GM21515 (cell line): ENCODE results near the gene BSN.
A peak's percentile ranks its signal among the peaks of the same experiment; 100 is the strongest.

Experiments
- ATAC-seq: cut with Tn5 transposase; IDR thresholded peaks from one replicate; pipeline ENCODE4 v1.9.1; 2021; ENCODE audit not compliant: unreplicated experiment

Gene BSN

GRCh38 chr3:49553692-49554632, at the start of gene BSN:
BSN (plus strand) TSS chr3:49554477; CDS start chr3:49554603, 126 bp downstream.
- ATAC-seq = peak; percentile 69

DNA sequence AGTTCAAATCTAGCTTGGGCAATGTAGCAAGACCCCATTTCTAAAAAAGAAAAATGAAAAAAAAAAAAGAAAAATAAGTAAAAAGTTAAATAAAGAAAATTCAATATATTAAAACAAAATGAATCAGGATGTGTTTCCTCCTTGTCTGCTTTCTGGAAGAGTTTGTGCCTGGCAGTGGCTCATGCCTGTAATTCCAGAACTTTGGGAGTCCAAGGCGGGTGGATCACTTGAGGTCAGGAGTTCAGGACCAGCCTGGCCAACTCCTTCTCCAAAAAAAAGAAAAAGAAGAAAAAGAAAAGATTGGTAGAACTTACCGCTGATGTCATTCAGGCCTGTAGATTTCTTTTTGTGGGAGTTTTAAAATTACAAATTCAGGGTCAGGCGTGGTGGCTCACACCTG, 47.4 kb upstream of the BSN start:
- no peak for ATAC-seq

DNA sequence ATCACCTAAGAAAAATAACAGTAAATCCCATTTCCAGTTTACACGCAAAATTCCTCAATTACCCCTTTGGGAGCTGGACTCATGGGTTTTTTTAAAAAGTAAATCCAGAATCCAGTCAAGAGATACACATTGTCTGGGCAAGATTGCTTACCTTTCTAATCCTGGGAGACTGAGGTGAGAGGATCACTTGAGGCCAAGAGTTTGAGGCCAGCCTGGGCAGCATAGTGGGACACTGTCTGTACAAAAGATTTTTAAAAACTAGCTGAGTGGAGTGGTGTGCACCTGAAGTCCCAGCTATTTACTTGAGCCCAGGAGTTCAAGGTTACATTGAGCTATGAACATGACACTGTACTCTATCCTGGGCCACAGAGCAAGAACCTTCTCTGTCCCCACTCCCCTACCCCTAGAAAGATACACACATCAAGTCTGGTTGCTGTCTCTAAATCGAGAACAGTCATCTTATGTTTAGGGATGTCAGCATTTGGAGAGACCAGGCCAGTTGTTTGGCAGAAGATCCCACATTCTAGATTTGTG, 45.2 kb upstream of the BSN start:
- ATAC-seq = no peak

DNA sequence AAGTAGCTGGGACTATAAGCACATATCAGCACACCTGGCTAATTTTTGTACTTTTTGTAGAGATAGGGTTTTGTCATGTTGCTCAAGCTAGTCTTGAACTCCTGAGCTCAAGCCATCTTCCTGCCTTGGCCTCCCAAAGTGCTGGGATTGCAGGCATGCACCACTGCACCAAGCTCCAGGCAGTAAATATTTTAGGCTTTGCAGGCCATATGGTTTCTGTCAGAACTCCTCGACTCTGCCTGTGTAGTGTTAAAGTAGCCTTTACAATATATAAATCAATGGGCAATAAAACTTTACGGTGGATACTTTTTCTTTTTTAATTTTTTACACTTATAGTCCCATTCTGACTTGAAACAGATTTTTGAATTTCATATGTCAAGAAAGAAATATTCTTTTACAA, 42.6 kb upstream of the BSN start:
- ATAC-seq = no peak

- no peak for ATAC-seq
Observed at GRCh38 chr3:49512781-49513355, 41.4 kb upstream of the BSN start.

GRCh38 chr3:49513494-49514124, 40.7 kb upstream of the BSN start:
- ATAC-seq = no peak

- ATAC-seq = no peak
Observed at GRCh38 chr3:49518016-49518415, 36.3 kb upstream of the BSN start.

DNA sequence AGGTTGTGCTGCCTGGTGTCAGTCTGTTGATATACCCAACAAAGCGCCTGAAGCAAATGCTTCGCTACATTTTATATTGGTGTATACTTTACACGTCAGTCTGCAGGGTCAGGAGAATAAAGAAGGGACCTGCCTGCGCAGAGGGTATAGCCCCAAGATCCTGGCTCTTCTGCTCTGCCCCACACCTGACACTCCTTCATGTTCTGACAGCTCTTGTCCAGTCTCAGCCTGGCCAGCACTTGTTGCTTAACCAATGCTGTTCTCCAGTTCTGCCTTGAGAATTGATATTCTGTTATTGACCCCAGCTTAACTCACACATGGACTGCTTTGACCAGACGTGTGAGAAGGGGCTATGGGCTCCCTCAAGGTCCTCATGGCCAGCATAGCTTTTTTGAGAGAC, 35.8 kb upstream of the BSN start:
- no peak for ATAC-seq

GRCh38 chr3:49519296-49519695, 35.0 kb upstream of the BSN start:
- ATAC-seq = no peak

DNA sequence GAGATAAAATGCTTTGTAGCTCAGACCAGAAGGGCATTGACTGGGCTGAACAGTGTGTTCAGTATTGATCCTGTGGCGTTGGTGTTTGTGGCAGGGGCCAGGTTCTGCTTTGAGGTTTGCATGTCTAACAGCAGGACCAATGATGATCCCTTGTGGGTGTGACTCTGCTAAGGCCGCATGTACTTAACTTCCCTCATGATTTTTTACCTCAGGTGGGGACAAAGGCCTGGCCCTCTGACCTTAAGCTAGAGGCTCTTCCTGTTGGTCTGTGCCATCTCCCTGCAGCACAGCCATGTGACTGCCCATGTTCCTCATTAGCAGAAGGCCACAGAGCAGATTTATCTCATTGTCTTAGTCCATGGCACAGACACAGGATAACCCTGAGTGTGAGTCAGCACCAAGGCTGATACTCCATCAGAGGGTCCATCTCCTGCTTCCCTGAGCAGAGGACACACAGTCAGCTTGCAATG, 34.3 kb upstream of the BSN start:
- no peak for ATAC-seq

GRCh38 chr3:49523756-49524747, 30.2 kb upstream of the BSN start:
- no peak for ATAC-seq

GRCh38 chr3:49529567-49529966, 24.7 kb upstream of the BSN start:
- no peak for ATAC-seq

DNA sequence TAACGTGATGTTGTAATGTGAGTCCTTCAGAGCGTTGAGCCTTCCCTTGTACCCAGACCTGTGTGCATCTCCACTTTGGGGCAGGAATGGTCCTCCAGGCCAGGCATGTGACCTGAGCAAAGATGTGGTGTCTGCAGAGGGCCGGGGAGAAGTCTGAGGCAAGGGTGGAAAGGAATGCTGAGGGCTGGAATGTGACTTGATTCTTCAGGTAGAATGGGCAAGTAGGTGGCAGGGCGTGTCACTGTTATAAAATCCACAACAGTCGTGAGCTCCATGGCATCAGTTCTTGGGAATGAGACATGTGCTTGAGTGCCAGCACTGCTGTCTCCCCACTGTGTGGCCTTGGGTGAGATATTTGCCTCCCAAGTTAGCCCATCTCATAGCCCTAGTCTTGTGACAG, 24.0 kb upstream of the BSN start:
- ATAC-seq = no peak

DNA sequence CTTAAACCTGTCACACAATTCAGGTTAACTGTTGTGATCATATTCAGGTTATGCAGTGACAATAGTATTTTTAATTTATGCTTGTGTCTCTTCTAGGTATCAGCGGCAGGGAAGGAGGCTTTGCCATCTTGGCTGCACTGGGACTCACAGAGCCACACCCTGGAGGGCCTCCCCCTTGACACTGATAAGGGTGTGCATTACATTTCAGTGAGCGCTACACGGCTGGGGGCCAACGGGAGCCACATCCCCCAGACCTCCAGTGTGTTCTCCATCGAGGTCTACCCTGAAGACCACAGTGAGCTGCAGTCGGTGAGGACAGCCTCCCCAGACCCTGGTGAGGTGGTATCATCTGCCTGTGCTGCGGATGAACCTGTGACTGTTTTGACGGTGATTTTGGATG, 23.6 kb upstream of the BSN start:
- no peak for ATAC-seq

DNA sequence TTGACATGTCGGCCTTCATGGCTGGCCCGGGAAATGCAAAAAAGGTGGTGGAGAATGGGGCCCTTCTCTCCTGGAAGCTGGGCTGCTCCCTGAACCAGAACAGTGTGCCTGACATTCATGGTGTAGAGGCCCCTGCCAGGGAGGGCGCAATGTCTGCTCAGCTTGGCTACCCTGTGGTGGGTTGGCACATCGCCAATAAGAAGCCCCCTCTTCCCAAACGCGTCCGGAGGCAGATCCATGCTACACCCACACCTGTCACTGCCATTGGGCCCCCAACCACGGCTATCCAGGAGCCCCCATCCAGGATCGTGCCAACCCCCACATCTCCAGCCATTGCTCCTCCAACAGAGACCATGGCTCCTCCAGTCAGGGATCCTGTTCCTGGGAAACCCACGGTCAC, 23.1 kb upstream of the BSN start:
- ATAC-seq = no peak

DNA sequence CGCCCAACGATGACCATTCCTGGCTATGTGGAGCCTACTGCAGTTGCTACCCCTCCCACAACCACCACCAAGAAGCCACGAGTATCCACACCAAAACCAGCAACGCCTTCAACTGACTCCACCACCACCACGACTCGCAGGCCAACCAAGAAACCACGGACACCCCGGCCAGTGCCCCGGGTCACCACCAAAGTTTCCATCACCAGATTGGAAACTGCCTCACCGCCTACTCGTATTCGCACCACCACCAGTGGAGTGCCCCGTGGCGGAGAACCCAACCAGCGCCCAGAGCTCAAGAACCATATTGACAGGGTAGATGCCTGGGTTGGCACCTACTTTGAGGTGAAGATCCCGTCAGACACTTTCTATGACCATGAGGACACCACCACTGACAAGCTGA, 22.6 kb upstream of the BSN start:
- no peak for ATAC-seq

DNA sequence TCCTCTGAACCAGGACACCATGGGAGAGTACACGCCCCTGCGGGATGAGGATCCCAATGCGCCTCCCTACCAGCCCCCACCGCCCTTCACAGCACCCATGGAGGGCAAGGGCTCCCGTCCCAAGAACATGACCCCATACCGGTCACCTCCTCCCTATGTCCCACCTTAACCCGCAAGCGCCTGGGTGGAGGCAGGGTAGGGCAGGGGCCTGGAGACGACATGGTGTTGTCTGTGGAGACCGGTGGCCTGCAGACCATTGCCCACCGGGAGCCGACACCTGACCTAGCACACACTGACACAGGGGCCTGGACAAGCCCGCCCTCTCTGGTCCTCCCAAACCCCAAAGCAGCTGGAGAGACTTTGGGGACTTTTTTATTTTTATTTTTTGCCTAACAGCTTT, 21.2 kb upstream of the BSN start:
- no peak for ATAC-seq

DNA sequence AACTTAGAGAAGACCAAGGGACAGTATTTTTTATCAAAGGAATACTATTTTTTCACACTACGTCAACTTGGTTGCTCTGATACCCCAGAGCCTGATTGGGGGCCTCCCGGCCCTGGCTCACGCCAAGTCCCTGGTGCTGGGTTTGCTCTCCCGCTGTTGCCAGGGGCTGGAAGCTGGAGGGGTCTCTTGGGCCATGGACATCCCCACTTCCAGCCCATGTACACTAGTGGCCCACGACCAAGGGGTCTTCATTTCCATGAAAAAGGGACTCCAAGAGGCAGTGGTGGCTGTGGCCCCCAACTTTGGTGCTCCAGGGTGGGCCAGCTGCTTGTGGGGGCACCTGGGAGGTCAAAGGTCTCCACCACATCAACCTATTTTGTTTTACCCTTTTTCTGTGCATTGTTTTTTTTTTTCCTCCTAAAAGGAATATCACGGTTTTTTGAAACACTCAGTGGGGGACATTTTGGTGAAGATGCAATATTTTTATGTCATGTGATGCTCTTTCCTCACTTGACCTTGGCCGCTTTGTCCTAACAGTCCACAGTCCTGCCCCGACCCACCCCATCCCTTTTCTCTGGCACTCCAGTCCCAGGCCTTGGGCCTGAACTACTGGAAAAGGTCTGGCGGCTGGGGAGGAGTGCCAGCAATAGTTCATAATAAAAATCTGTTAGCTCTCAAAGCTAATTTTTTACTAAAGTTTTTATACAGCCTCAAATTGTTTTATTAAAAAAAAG, 20.3 kb upstream of the BSN start:
- ATAC-seq = no peak

- no peak for ATAC-seq
Observed at GRCh38 chr3:49534581-49535441, 19.5 kb upstream of the BSN start.
